ENCODE results near the gene HDAC9.
A peak's percentile ranks its signal among the peaks of the same experiment; 100 is the strongest.
"Not testable (repeated sequence)": the region's sequence is repeated elsewhere in the genome, so short reads cannot be mapped to it uniquely, and the experiment has no call there.

HDAC9 gene

DNA sequence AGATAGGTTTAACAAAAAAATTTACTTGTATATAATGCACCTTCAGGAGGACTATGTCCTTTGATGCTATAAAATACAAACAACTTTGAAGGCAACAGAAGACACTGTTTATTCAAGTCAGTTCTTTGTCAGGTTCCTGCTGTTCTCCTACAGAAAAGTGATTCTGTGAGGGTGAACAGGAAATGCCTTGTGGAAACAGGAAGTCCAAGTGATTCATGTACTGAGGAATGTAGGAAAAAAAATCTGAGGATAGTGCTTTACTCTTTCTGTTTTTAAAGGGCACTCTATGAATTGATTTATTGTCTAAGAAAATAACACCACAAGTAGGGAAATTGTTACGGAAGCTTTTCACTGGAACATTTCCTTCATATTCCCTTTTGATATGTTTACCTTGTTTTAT, 171.9 kb downstream of the HDAC9 start:
- DNase-seq = no peak

DNA sequence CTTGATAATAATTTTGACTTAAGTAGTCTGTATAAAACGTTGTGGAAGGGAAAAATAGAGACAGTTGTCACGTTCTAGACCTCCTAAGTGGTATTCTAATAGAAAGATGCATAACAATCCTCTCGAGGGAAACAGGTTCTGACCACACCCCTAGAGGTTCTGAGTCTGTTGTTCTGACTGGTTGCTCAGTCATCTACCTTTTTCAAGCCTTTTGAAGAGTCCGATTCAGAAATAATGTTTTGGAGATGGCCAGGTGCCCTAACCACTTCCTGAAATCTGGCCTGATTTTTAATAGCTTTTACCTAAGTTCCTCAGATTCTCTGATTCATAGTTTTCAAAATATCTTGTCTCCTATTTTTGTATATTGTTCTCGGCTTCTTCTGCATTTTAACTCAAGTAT, 175.6 kb downstream of the HDAC9 start:
- DNase-seq = no peak

DNA sequence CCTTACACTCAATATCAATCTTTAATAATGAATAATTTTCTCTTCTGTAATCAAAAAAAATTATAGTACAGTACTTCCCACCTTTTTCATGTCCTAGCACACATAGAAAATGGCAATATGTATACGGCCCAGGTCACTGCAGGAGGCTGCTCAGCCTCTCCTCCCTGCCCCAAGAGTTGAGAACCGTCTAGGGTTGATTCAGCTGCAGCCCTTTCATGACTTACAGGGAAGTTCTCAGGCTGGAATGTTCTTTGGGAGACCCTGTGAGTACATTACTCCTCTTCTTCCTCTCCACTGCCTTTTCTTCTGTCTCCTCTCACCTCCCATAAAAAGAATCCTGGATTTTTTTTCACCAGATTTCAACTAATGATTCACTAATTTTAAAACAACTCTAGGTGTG, 180.0 kb downstream of the HDAC9 start:
- DNase-seq = no peak

DNA sequence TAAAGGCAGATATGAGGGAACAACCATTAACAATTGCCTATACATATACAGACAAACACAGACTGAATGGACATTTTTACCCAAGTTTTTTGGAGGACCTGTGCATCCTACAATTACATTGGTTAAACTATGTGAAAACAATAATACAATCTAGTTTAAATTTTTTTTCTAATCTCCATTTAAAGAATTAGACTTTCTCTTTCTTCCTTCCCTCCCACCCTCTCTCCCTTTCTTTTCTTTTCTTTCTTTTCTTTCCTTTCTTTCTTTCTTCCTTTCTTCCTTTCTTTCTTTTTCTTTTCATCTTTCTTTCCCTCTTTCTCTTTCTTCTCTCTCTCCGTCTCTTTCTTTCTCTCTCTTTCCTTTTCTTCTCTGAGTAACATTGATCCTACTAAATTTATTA, 183.7 kb downstream of the HDAC9 start:
- DNase-seq = no peak

DNA sequence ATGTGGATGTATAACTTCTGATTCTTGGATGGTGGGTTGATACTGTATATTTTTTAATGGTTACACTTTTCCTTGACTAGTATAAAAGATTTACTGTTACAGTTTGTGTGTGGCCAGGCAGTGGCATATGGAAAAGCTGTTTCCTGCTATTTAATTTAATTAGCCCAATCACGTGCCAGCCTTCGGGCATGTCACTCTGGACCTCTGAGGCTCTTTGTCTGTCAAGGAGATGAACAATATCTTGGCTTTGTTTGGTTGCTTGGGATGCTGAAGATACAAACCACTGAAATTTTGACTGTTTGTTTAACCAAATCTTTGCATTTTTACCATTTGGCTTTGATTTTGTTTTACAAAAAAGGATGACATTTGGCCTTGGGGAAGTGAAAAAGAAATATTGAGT, 185.0 kb downstream of the HDAC9 start:
- no peak for DNase-seq

DNA sequence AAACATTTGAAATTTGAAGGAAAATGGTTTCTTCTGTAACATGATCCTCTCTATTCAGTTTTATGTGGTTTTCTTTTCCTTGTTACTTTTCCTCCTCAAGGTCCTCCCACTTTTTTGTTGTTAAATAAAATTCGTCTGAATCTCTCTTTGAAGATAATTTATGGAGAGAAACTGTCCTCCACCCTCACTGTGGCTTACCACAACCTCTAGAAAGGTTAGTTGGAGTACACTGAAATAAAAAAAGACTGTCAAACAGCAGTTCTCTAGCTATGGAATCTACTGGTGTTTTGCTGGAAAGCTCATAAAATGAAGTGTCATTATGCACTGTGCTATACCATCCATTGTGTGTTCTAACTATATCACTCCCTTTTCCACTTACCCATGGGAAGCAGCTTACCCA, 189.4 kb downstream of the HDAC9 start:
- DNase-seq = no peak

DNA sequence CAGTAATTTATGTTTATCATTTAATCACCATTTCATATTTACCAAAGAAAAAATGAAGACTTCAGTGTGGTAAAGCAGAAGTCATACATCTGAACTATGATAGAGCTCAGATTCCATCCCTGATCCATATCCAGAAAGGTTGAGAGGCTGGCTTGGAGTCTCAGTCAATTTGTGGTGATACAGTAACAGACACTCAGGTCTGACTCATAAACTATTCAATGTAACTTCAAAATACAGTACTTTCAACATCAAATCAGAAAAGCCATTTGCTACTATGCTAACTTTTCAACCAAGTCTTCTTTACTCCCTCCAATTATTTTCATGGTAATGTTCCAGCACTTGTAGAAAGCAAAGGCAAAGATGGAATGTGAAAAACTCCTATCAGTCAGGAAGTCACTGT, 190.4 kb downstream of the HDAC9 start:
- DNase-seq = no peak

DNA sequence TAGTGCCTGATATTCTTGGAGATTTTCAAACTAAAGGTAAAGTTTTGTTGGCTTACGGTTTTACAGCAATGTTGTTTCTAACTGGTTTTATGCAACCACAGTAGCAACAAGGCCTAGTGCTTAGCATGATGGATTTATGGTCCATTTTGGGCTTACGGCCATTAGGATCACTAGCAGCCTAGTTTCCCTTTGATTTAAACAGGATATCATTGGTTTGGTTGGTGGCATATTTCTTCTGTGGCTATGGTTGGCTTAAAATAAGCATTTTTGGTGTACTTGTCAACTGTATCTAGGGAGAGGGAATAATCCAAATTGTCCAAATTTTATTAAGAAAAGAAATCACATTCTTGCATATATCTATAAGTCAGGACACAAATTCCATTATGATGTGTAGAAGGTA, 194.0 kb downstream of the HDAC9 start:
- DNase-seq = no peak

DNA sequence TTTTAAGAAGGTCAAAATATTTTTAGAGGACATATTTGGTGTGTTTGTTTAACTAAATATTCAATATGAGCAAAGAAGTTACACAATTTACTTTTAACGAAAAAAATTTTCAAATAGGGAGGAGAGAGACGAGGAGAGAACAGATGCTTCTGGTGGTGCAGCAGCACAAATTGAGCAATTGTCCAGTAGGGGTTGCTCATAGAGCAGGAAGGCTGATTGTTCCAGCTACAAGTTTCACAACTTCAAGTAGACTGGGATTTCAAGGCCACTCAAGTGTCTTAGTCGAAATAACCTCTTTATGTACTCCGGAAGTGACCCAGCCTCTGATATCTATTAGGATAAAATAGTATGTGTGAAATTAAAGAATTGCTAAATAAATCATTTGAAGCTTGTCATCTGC, 197.9 kb downstream of the HDAC9 start:
- DNase-seq = peak; percentile 28

DNA sequence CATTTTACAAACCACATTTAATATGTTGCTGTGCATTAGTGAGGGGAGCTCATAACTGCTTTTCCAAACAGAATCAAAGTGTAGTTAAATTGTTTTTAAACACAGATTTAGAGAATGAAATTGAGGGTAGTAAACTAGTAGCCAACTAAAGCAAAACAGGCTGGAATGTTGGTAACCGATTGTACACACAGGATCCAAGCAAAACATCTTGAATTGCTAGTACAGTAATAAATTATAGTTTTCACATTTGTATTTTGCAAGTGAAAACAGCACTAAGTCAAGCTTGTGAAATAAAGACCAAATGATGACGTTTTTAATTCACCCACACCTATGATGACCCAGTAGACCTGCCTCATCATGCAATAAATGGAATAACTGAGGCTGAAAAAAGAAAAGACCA, 198.3 kb downstream of the HDAC9 start:
- no peak for DNase-seq

DNA sequence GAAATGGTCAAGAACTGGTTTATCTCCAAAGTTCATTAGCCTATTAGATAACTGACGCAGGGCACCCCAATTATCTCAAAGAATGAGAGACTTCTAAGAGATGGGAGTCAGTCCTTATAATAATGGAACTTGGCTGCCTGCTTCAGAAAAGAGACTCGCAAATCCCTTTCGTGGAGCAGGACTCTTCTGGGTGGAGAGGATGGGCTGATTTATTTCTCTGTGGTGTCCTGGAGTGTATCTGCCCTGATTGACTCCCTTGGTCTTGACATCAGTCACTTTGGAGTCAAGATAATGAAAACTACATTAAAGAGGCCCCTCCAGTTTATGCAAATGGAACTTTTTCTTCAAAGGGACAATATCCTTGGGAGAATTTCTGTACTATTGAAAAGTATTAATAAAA, 198.9 kb downstream of the HDAC9 start:
- DNase-seq = no peak

DNA sequence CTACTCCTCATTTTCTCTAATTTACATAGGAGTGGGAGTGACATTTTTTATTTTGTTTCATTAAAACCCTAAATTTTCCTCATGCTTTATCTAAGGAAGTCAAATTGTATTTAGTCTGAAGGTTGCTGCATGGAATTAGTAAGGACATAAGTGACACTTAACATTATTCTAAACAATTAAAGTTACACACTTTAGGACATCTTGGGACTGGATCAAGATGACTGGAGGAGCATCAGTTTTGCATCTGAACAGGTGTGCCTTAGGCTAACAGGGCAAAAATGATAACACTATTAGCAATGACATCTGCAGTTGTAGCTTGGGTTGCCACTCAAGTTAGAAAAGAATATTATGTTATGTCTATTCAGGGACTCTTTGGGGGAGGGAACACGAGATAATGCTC, 199.4 kb downstream of the HDAC9 start:
- DNase-seq = no peak

DNA sequence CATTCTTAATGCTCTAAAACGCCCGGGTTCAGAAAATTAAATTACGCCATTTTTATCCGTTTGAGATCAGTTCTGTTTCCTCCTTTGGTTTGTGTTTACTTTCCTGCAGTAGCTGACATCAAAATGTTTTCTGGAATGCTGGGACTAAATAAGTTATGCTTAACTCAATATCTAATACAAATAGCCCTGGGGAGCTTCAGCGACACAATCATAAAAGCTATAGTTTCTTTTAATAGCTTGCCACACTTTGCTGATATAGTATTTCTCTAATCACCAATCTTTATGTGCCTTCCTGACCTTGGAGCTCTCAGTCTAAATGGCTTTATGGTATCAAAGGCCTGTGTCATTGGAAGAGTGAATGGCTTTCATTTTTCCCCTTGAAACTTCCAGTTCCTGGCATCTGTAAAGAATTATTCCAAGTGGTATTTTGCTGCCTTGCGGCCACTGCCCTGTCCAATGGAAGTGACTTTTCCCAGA, 202.7 kb downstream of the HDAC9 start:
- DNase-seq = no peak

DNA sequence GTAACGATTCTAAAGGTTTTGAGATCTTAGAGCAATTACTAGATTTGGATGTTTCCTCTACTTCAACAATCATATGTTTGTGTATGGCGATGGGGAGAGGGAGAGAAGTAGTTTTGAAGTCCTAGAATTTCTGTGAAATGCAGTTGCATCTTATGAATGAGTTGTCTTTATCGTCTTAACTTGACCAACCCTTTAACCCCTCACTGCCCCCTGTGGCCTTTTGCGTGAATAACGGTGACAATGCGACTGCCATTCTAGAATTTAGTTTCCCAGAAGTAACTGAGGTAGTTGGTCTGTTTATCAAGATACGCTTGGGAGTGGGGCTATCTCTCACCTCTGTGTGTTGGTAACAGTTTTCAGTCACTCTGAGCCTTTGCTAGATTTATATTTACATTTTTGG, 204.6 kb downstream of the HDAC9 start:
- DNase-seq = no peak

DNA sequence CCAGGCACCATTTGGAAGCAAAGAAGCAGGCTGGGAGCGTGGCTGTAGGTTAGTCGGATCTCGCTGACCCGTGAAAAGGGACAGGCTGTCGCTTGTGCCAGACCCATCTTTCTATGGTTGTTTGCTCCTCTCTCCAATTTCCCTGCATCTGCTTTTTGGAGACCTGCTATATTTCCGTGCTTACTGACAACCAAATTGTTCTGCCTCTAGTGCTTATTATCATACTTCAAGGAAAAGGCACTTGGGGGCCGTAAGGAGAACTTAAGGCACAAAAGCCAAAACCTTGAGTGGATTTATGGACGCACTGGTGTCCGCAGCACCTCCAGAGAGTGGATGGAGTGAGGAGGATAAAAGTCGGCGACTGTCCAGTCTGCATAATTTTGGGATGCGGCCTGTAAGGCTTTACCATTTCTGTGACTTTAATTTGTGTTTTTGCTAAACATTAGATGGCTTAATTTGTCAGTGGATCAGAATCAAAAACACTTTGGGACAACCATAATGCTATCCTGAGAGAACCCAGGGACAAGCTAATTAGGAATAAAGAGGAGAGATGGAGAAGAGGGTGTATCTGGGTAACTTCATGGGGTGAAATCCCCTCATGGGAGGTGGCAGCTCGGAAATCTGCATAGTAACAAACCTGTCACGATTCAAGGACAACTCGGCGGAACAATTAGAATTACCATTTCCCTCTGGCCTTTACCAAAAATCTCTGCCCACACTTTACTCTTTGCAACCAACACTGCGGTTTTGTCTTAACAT, 206.7 kb downstream of the HDAC9 start:
- peak; percentile 19 for DNase-seq

DNA sequence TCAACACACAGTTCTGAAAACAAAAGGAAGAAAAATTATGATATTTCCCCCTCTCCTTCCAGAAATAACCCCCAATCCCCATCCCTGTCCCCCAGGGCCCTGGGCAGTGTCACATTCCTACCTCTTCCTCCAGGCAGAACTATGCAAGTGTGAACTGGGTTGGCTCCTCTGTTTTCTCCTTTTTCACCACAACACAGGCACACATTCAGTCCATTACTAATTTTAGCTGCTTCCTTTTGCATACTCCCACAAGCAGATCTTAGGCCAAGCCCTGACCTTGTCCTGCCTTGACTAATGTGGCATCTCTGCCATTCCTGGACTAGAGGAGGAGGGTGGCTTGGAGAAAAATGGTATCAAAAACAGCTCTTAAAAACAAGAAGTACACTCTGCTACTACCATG, 208.1 kb downstream of the HDAC9 start:
- DNase-seq = no peak

DNA sequence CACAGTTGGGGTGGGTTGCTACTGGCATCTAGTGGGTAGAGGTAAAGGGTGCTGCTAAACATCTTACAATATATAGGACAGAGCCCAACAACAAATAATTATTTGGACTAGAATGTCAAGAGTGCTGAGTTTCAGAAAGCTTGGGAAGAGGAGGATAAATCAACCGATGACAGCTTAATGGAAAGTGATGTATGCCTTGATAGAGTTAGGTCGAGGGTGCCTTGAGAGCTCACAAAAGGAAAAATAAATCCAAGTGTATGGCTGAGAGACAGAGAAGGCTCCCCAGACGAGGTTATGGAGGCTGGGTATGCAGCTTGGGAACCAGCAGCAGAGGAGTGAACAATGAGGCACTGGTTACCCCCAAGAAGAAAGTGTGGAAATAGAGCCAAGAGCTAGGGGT, 211.1 kb downstream of the HDAC9 start:
- no peak for DNase-seq

DNA sequence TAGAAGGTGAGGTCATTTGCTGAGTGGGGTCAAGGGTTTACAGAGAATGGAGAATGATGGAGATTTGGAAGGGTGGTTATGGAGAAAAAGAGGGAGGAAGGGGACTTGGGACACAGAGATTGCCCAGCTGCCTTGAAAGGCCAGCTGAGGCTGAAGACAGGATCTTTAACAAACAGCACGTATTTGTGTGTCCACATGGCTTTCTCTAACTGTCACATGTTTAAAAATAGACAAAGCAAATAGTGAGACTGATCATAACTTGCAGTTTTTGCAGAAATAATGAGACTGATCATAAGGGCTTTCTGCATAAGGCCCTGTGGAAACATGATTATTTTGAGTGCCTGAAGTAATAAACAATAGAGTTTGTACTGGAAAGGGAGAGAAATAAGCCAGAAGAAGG, 212.7 kb downstream of the HDAC9 start:
- DNase-seq = no peak

DNA sequence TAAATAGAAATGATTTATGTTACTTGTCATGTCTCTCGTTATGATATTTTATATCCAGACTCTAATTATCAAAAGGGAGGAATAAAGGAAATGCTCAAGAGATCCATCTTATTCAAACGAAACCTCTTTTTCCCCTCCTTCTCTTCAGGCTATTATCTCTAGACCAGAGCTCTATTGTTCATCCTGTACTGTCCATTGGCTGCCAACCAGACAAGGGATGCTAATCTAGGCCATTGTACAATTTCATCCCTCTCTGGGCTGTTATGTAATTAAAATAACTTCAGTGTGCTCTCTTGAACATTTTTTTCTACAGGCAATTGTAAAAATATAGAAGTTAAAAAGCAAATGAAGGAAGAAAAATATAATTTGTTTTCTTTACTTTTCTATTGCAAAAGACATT, 220.4 kb downstream of the HDAC9 start:
- DNase-seq = no peak

DNA sequence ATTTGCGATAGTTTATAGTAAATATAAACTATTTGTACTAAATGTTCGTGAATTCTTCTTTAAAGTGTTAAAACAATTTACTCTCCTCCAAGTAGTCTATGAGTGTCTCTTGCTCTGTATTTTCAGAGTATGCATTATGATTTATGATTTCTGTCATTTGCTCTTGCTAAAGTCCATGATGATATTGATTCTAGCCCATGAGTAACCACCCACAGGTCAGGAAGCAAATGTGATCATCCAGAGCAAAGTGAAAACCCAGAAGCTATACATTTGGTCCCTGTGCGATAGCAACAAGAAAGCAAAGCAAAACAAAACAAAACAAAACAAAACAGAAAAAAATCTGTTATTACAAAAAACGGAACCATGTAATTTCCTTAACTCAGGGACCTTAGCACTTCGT, 225.9 kb downstream of the HDAC9 start:
- no peak for DNase-seq

DNA sequence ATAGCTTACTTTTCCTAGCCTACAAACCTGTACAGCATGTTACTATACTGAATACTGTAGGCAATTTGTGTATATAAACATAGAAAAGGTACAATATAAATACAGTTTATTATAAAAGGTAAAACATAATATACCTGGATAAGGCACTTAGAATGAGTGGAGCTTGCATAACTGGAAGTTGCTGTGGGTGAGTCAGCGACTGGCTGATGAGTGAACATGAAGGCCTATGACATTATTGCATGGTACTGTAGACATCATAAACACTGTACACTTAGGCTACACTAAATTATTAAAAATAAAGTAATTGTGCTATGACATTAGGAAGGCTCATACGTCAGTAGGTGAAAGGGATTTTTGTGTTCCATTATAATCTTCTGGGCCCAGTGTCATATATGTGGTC, 228.8 kb downstream of the HDAC9 start:
- DNase-seq = no peak

DNA sequence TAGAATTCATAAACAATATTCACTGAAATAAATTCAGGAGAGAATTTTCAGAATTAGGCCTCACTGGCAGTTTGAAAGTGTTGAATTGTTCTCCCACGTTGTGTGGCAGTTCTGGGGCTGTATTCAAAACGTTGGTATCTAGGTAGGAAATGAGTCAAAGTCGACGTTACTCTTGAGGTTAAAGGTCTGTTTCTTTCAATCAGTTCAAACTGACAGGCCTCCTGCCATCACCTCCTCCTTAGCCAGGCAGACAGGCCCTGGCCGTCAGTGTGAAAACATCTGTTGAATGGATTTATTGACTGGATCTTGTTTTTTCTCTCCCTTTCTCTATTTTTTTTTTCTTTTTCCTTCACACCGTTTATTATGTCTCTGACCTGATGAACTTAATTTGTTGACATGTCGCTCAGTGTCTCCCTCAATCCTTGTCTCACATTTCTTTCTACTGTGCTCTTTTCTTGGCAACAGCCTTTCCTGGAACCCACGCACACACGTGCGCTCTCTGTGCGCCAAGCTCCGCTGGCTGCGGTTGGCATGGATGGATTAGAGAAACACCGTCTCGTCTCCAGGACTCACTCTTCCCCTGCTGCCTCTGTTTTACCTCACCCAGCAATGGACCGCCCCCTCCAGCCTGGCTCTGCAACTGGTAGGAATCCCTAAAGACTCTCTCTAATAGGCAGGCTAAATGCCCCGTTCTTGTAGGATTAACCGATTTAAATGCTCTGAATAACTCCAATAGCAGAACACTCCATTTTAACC, 231.7 kb downstream of the HDAC9 start:
- peak; percentile 52 for DNase-seq

DNA sequence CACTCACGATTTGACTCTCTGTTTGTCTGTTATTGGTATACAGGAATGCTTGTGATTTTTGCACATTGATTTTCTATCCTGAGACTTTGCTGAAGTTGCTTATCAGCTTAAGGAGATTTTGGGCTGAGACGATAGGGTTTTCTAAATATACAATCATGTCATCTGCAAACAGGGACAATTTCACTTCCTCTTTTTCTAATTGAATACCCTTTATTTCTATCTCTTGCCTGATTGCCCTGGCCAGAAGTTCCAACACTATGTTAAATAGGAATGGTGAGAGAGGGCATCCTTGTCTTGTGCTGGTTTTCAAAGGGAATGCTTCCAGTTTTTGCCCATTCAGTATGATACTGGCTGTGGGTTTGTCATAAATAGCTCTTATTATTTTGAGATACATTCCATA, 240.5 kb downstream of the HDAC9 start:
- not testable (repeated sequence) for DNase-seq

DNA sequence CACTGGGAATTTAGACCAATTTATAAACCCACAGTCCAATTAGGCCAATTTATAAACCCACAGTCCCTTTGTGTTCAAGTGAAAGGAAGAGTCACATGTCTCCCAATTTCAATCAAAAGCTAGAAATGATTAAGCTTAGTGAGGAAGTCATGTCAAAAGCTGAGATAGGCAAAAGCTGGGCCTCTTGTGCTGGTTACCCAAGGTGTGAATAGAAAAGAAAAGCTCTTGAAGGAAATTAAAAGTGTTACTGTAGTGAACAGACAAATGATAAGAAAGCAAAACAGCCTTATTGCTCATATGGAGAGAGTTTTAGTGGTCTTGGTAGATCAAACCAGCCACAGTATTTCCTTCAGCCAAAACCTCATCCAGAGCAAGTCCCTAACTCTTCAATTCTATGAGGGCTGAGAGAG, 245.0 kb downstream of the HDAC9 start:
- no peak for DNase-seq

All from right hindlimb (tissue), 1 donor.